ENCODE data around the gene BEST1. TPM values are rescaled to one million over a fixed set of nuclear protein-coding genes. Genes with fewer than 3 reads are reported as not detected.

BEST1 gene
- total RNA-seq, 2 experiments from 2014 or later, result 1.9 to 3.1 TPM

DNA sequence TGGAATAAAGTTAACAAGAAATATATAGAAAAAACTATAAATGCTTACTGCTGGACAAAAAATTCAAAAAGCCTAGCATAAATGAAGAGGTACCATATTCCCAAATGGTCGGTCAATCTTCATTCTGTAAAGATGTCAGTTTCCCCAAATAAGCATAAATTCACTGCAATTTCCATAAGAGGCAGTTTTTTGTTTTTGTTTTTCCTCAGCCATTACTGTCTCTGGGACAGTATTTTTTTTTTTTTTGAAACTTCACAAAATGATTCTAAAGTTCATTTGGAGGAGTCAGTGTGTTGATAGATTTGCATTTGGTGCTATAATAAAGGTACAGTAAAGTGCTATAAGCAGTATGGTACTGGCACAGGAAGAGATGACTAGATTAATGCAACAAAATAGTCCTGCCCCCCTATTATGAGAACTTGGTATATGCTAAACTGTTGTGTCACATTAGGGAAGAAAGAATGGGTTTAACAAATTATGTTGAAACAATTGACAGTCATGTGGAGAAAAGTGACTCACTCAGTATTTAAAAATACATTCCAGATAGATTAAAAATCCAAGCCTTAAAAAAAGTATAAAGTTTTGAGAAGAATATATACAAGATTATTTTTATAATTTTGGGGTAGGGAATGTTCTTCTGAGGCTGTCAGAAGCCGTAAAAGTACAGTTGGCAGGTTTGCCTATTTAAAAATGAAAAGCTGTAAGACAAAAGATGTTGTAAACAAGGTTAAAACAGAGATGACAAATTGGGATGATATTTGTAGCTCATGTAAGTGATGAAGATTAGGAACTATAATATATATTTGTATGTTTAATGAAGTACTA, 19.9 kb downstream of the BEST1 start:
- ChIA-PET CTCF (ENCODE audit: unreplicated experiment) (no interaction called here), POLR2A (no interaction called here)
- TF ChIP-seq, protein P1, sequence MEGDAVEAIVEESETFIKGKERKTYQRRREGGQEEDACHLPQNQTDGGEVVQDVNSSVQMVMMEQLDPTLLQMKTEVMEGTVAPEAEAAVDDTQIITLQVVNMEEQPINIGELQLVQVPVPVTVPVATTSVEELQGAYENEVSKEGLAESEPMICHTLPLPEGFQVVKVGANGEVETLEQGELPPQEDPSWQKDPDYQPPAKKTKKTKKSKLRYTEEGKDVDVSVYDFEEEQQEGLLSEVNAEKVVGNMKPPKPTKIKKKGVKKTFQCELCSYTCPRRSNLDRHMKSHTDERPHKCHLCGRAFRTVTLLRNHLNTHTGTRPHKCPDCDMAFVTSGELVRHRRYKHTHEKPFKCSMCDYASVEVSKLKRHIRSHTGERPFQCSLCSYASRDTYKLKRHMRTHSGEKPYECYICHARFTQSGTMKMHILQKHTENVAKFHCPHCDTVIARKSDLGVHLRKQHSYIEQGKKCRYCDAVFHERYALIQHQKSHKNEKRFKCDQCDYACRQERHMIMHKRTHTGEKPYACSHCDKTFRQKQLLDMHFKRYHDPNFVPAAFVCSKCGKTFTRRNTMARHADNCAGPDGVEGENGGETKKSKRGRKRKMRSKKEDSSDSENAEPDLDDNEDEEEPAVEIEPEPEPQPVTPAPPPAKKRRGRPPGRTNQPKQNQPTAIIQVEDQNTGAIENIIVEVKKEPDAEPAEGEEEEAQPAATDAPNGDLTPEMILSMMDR (conservative IDR thresholded peaks at IDR 0.05; ENCODE audit: low read length), result 0 out of 2 replicates have a peak, but pooled peaks have one; percentile 14
- no peak for TF ChIP-seq EZH2phosphoT487 (IDR thresholded peaks at IDR 0.05; ENCODE audit: borderline replicate concordance, low read depth, low read length)
- H4K20me1 ChIP-seq (ENCODE audit: insufficient read depth, low read length), result peaks cover 18% of the 10 kb centered on the region
- intact Hi-C loops (cut with micrococcal nuclease; ENCODE audit: unreplicated experiment), result no loop called here
- peaks cover 7% of the 10 kb centered on the region for H3K36me3 ChIP-seq (ENCODE audit: insufficient read depth, low read length)
- H2AFZ ChIP-seq (ENCODE audit: low read length), result no peak overlapping the region
- H3K27ac ChIP-seq (ENCODE audit: low read depth, low read length, poor library complexity, severe bottlenecking), result no peak overlapping the region
- no peak for DNase-seq (ENCODE audit: low spot score)
- H3K9me2 ChIP-seq (ENCODE audit: insufficient read depth, low read length), result no peaks in the 10 kb centered on the region
- peaks cover 55% of the 10 kb centered on the region for H3K4me1 ChIP-seq (ENCODE audit: insufficient read depth, low read length, poor library complexity, severe bottlenecking)
- BruUV-seq (replicated peaks), result no TSS peak
- H3K79me2 ChIP-seq (ENCODE audit: insufficient read depth, low read depth, low read length), result peaks cover 20% of the 10 kb centered on the region
- H3K9me3 ChIP-seq (ENCODE audit: low read length), result no peaks in the 10 kb centered on the region
- peak overlapping the region; percentile 16; the same call in 1 of the 2 replicates for H3K4me2 ChIP-seq (ENCODE audit: low read length)
- no peak overlapping the region for H3K4me3 ChIP-seq (ENCODE audit: low read depth, low read length, poor library complexity, severe bottlenecking)

DNA sequence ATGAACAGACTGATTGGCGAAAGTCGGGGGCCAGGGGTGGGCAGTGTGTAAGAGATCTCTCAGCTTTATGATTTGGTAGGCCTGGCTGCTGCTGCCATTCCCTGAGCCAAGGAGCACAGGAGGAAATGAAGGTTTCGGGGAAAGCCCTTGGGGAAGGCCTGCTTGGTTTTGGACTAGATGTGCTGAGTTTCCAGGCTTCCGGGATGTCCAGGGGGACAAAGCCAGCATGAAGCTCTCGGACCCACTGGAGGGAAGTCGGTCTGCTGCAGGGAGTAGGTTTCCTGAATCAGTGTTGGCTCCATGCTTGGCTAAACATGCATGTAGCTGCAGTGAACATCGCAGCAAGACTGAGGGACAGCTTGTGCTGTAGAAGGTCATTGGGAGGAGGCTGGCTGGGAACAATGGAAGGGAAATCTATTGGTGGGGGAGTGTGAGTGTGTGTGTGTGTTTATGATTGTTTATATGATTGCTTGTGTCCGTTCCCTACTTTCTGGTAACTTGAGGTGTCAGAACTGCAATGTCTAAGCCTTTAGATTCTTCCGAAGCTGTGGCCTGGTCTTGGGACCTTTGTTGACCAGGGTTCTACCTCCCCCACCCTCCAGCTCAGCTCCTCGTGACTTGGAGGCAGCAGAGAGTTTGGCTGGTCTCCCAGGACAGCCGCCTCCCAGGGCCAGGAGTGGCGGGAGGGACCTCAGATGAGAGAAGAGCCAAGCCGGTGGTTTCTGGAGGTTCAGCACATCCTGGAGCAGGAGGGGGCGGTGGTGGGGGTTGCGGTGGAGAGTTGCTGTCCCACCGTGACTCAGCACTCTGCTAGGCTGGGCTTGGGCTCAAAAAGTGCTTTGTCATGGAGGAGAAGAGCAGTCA, 21.3 kb downstream of the BEST1 start:
- CTCF ChIA-PET (ENCODE audit: unreplicated experiment), result no interaction called here
- Histone ChIP-seq H3K9me3 (ENCODE audit: low read length) (no peaks in the 10 kb centered on the region), H3K9me2 (ENCODE audit: insufficient read depth, low read length) (no peaks in the 10 kb centered on the region), H2AFZ (ENCODE audit: low read length) (peak overlapping the region; percentile 44; the same call in 1 of the 2 replicates), H3K4me3 (ENCODE audit: low read depth, low read length, poor library complexity, severe bottlenecking) (no peak overlapping the region), H3K4me2 (ENCODE audit: low read length) (peak overlapping the region; percentile 46), H4K20me1 (ENCODE audit: insufficient read depth, low read length) (peaks cover 5% of the 10 kb centered on the region), H3K4me1 (ENCODE audit: insufficient read depth, low read length, poor library complexity, severe bottlenecking) (peaks cover 44% of the 10 kb centered on the region), H3K79me2 (ENCODE audit: insufficient read depth, low read depth, low read length) (peaks cover 6% of the 10 kb centered on the region), H3K36me3 (ENCODE audit: insufficient read depth, low read length) (no peaks in the 10 kb centered on the region), H3K27ac (ENCODE audit: low read depth, low read length, poor library complexity, severe bottlenecking) (no peak overlapping the region)
- POLR2A ChIA-PET, result interaction anchor here (0.6 kb wide), 1 partner anchor 16 kb away, joined by 3 read pairs; no protein-coding TSS in a partner anchor
- no TSS peak for BruUV-seq (replicated peaks)
- peak; percentile 34 for DNase-seq (ENCODE audit: low spot score)
- intact Hi-C loops (cut with micrococcal nuclease; ENCODE audit: unreplicated experiment), result no loop called here
- TF ChIP-seq, protein P1 (conservative IDR thresholded peaks at IDR 0.05; ENCODE audit: low read length), result no peak
- no peak for TF ChIP-seq EZH2phosphoT487 (IDR thresholded peaks at IDR 0.05; ENCODE audit: borderline replicate concordance, low read depth, low read length)

Data from OCI-LY7 (cell line).